Muscle layer of colon (tissue), 2 donors: ENCODE results near the gene ZNF561.
"Not testable (repeated sequence)": the region's sequence is repeated elsewhere in the genome, so short reads cannot be mapped to it uniquely, and the experiment has no call there.

Source experiments
- H3K27ac ChIP-seq: one replicate; pipeline ENCODE4 v1.7.0; 2013; ENCODE audit warnings: low read depth, mild to moderate bottlenecking, low read length, moderate library complexity
- H3K27me3 ChIP-seq, 2 donors: one replicate each; pipeline ENCODE4 v1.7.0; 2013; ENCODE audit warnings: low read length in 2 of 2, mild to moderate bottlenecking in 2 of 2; ENCODE audit not compliant: insufficient read depth in 2 of 2, control insufficient read depth in 1 of 2
- H3K36me3 ChIP-seq: one replicate; pipeline ENCODE4 v1.7.0; 2013; ENCODE audit warnings: mild to moderate bottlenecking, low read length; ENCODE audit not compliant: insufficient read depth
- H3K4me1 ChIP-seq: one replicate; pipeline ENCODE4 v1.7.0; 2013; ENCODE audit warnings: mild to moderate bottlenecking, low read length; ENCODE audit not compliant: insufficient read depth
- H3K4me3 ChIP-seq, 2 donors: one replicate each; pipeline ENCODE4 v1.7.0; 2013; ENCODE audit warnings: low read length in 2 of 2, low read depth in 1 of 2, mild to moderate bottlenecking in 1 of 2, moderate library complexity in 1 of 2
- H3K9ac ChIP-seq: one replicate; pipeline ENCODE4 v1.7.0; 2013; ENCODE audit warnings: low read length
- H3K9me3 ChIP-seq: one replicate; pipeline ENCODE4 v1.7.0; 2013; ENCODE audit warnings: mild to moderate bottlenecking, low read length
- donor health status: abdominal sarcoma.
- donor health status: Adenocarcinoma of cecum.

ZNF561 gene

DNA sequence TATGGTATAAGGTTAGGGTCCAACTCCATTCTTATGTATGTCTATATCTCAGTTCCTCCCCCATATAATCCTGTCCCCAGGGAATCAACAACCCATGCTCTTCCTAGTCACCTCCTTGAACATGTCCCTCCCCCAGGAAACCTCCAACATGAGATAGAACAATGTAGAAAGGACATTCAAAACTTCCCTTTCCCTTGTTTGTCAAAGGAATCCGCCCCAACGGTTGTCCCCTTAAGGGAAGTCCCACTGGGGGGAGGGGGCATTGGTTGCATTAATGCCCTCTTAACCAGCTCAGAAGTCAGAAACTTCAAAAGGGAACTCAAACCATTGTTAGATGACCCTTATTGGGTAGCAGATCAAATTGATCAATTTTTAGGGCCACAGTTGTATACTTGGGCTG is 6.8 kb upstream of the ZNF561 start:
- no peak overlapping the region for H3K9ac ChIP-seq
- no peaks in the 10 kb centered on the region for H3K4me1 ChIP-seq
- H3K27me3 ChIP-seq = no peaks in the 10 kb centered on the region
- no peak overlapping the region for H3K4me3 ChIP-seq
- H3K9me3 ChIP-seq = no peaks in the 10 kb centered on the region
- H3K27ac ChIP-seq = no peak overlapping the region
- peaks cover 6% of the 10 kb centered on the region for H3K36me3 ChIP-seq

DNA sequence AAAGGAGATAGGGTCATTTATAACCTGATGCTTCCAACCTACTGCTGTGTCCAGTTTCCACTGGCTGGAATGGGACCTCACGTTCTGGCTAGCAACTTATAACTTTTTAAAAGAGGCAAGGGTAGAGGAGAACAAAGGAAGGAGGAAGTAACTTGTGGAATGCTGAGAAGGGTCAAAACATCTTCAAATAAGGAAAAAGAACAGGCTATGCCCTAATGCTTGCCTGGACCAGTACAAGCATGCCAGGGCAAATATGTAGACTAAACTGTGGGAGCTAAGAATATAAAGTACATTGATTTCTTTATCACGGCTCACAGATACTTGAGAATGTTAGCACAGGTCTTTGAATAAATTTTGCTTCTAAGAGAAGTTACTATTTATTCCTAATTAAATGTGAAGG is 1.5 kb upstream of the ZNF561 start:
- Histone ChIP-seq H3K9ac (no peak overlapping the region), H3K4me1 (peaks cover 11% of the 10 kb centered on the region), H3K4me3 (no peak overlapping the region), H3K27ac (no peak overlapping the region), H3K36me3 (peaks cover 16% of the 10 kb centered on the region), H3K9me3 (no peaks in the 10 kb centered on the region), H3K27me3 (no peaks in the 10 kb centered on the region)

DNA sequence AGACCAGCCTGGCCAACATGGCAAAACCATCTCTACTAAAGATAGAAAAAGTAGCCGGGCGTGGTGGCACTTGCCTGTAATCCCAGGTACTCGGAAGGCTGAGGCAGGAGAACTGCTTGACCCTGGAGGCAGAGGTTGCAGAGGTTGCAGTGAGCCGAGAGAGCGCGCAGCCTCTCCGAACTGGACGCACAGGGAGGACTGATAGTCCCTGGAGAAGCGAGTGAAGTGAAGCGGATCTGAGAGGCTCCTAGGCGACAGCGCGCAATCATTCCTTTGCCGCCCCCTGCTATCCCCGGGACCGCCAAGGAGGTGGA is 233 bp downstream of the ZNF561 start:
- H3K4me3 ChIP-seq = peak overlapping the region; percentile 79 to 95
- peak overlapping the region; percentile 88 for H3K27ac ChIP-seq
- peak overlapping the region; percentile 69 for H3K9ac ChIP-seq
- H3K27me3 ChIP-seq = no peaks in the 10 kb centered on the region
- no peaks in the 10 kb centered on the region for H3K9me3 ChIP-seq
- peaks cover 11% of the 10 kb centered on the region for H3K4me1 ChIP-seq
- H3K36me3 ChIP-seq = peaks cover 30% of the 10 kb centered on the region

DNA sequence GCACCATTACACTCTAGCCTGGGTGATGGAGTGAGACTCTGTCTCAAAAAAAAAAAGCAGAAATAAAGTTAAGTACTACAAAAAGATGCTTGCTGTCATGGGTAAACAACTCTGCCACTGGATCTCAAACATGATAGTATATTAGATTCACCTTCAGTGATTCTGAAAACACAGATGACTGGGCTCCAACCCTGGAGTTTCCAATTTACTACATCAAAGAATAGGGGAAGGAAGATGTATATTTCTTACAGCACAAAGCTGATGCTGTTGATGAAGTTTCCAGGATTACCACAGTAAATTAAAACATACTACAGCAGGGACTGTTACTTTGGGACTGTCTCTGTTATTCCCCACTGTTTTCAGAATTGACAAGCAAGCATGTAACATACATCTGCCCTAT is 5.2 kb downstream of the ZNF561 start:
- Histone ChIP-seq H3K4me3 (no peak overlapping the region), H3K27ac (no peak overlapping the region), H3K4me1 (peaks cover 4% of the 10 kb centered on the region), H3K9ac (no peak overlapping the region), H3K9me3 (peaks cover 20% of the 10 kb centered on the region), H3K36me3 (peaks cover 77% of the 10 kb centered on the region), H3K27me3 (no peaks in the 10 kb centered on the region)

DNA sequence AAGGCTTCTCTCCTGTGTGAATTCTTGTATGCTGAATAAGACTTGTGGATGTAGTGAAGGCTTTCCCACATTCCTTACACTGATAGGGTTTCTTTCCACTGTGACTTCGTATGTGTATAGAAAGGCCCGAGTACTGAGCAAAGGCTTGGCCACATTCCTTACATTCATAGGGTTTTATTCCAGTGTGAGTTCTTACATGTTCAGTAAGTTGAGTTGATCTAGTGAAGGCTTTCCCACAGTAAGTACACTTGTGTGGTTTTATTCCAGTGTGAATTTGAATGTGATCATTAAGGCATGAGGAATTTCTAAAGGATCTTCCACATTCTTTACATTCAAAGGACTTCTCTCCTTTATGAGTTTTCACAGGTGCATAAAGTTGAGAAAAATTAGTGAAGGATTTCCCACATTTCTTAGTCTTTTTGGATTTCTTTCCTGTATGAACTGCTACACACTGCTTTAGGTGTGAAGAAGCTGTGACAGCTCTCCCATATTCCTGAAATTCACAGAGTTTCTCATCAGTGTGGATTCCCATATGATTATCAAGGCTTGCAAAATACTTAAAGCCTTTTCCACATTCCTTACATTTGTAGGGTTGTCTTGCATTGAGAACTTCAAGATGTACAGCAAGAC is 10.4 kb downstream of the ZNF561 start:
- no peak overlapping the region for H3K9ac ChIP-seq
- H3K27ac ChIP-seq = no peak overlapping the region
- H3K27me3 ChIP-seq = no peaks in the 10 kb centered on the region
- no peak overlapping the region for H3K4me3 ChIP-seq
- peaks cover 54% of the 10 kb centered on the region for H3K36me3 ChIP-seq
- H3K4me1 ChIP-seq = no peaks in the 10 kb centered on the region
- H3K9me3 ChIP-seq = peaks cover 29% of the 10 kb centered on the region

DNA sequence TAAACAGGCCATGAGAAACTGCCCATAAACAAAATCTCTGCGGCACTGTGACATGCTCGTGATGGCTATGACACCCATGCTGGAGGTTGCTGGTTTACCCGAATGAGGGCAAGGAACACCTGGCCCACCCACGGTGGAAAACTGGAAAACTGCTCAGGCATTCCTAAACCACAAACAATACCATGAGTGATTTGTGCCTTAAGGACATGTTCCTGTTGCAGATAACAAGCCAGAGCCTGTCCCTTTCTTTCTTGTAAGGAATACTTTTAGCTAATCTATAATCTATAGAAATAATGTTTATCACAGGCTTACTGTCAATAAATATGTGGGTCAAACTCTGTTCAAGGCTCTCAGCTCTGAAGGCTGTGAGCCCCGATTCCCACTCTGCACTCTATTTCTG is 12.1 kb downstream of the ZNF561 start:
- no peak overlapping the region for H3K4me3 ChIP-seq
- no peaks in the 10 kb centered on the region for H3K4me1 ChIP-seq
- H3K36me3 ChIP-seq = peaks cover 39% of the 10 kb centered on the region
- no peak overlapping the region for H3K9ac ChIP-seq
- no peak overlapping the region for H3K27ac ChIP-seq
- H3K9me3 ChIP-seq = peaks cover 29% of the 10 kb centered on the region
- H3K27me3 ChIP-seq = no peaks in the 10 kb centered on the region

DNA sequence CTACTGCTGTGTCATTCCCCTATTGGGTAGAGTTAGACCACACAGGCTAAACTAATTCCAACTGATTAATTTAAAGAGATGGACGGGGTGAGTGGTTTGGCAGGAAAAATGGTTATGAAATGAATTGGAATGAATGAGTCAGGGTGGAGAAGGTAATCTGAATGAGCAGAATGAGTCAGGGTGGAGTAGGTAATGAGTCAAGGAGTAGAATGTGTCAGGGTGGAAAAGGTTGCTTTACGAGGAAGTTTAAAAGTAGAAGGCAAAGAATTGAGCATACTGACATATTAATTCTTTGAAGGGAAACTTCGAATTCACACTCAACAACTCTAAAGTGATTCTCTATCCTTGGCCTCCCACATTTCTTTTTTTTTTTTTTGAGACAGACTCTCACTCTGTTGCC is 24.0 kb downstream of the ZNF561 start:
- Histone ChIP-seq H3K4me3 (no peak overlapping the region), H3K4me1 (no peaks in the 10 kb centered on the region), H3K9me3 (no peaks in the 10 kb centered on the region), H3K27ac (no peak overlapping the region), H3K9ac (no peak overlapping the region), H3K36me3 (no peaks in the 10 kb centered on the region), H3K27me3 (no peaks in the 10 kb centered on the region)

DNA sequence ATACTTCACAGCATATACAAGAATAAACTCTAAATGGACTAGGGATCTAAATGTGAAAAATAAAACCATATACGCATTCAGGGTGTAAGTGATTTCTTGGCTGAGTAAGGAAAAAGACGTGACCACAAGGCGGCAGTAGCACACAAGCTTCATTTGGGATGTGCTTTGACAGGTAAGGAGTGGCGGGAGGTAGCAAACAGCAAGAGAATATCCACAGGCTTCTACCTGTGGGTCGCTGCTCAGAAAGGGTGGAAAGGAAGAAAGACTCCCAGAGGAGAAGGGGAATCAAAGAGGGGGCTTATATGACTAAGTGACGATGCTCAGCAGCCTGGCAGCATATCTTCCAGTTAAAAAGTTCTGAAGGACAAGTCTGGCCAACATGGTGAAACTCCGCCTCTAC is 34.3 kb downstream of the ZNF561 start:
- Histone ChIP-seq H3K4me3 (no peak overlapping the region), H3K27me3 (no peaks in the 10 kb centered on the region), H3K27ac (no peak overlapping the region), H3K36me3 (no peaks in the 10 kb centered on the region), H3K9ac (no peak overlapping the region), H3K4me1 (no peaks in the 10 kb centered on the region), H3K9me3 (no peaks in the 10 kb centered on the region)

DNA sequence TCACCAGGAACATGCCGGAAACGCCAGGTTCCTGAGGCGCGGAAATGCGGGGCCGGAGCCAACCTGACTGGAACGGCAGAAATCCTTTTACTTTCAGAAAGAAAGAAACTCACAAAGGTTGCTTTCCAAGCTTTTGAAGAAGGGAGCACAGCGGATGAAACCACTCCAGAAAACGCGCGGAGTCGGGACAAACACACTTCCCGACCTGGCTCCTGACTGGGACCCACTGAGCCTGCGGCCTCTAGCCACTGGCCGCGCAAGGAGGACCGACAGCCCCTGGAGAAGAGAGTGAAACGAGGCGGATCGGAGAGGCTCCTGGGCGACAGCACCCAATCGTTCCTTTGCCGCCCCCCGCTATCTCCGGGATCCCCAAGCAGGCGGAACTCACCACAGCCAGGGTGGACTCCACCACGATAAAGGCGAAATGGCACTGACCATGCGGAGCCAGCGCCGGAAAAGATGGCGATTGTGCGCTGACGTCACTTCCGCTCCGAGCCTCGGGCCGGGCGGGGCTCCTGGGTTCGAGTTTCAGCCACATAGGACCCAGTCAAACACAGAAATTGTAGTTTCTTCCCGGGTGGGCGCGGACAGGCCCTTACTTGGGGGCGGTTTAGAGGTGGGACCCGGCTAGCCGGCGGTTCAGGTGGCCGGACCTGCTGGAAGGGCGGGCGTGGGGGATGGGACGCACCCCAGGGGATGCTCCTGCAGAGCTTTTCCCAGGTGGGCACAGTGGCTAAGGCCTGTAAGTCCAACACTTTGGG is 36.8 kb downstream of the ZNF561 start, which contains the start of gene ZNF121:
Gene ZNF121, minus strand, starts transcription at position 432 of the 761 bp plus-strand sequence. CDS start 16,407 bp downstream, outside the sequence.
- H3K27me3 ChIP-seq = no peaks in the 10 kb centered on the region
- peak within 1 kb of the TSS; percentile 75 for H3K27ac ChIP-seq

DNA sequence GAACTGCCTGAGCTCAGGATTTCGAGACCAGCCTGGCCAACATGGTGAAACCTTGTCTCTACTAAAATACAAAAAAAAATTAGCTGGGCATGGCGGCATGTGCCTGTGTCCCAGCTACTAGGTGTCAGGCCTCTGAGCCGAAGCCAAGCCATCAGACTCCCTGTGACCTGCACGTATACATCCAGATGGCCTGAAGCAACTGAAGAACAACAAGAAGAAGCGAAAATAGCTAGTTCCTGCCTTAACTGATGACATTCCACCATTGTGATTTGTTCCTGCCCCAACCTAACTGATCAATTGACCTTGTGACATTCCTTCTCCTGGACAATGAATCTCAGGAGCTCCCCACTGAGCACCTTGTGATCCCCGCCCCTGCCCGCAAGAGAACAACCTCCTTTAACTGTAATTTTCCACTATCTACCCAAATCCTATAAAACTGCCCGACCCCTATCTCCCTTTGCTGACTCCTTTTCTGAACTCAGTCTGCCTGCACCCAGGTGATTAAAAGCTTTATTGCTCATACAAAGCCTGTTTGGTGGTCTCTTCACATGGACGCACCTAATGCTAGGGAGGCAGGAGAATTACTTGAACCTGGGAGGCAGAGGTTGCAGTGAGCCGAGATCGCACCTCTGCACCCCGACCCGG is 38.8 kb downstream of the ZNF561 start:
- H3K4me3 ChIP-seq, H3K9ac ChIP-seq, H3K27me3 ChIP-seq, H3K27ac ChIP-seq, H3K4me1 ChIP-seq, H3K9me3 ChIP-seq, H3K36me3 ChIP-seq: not testable (repeated sequence)

More for the DNA sequence above, 36.8 kb downstream of the ZNF561 start, which contains the start of gene ZNF121:
- Histone ChIP-seq H3K9me3 (no peaks in the 10 kb centered on the region), H3K4me1 (no peaks in the 10 kb centered on the region), H3K4me3 (peak within 1 kb of the TSS; percentile 75 to 84), H3K36me3 (no peaks in the 10 kb centered on the region), H3K9ac (peak within 1 kb of the TSS; percentile 92)

DNA sequence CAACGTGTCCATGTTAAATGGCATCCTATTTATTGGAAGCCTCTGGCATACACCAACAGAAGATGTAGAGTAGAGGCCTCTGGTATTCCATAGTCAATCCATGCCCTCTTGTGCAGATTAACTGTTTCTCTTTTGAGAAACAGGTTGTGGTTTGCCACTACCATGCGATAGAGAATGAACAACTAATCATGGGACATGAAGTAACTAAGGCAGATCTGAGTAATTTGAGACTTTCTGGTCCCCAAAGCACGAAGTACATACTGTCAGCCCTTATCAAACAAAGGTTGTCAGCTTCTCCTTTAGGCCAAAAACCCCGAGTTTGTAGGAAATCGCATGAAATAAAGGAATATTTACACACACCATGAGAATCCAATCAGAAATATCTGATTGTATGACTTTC is 40.3 kb downstream of the ZNF561 start:
- Histone ChIP-seq H3K27me3 (no peaks in the 10 kb centered on the region), H3K4me1 (no peaks in the 10 kb centered on the region), H3K36me3 (no peaks in the 10 kb centered on the region), H3K27ac (no peak overlapping the region), H3K9me3 (no peaks in the 10 kb centered on the region), H3K9ac (no peak overlapping the region), H3K4me3 (no peak overlapping the region)
